HCEC 1CT (cell line): ENCODE data around the gene UBL7.
"Not testable (repeated sequence)": the region's sequence is repeated elsewhere in the genome, so short reads cannot be mapped to it uniquely, and the experiment has no call there.

ENCODE experiments used
- DNase-seq: peaks from one replicate; pipeline ENCODE4 v3.0.0-alpha.2; 2017

Gene UBL7

DNA sequence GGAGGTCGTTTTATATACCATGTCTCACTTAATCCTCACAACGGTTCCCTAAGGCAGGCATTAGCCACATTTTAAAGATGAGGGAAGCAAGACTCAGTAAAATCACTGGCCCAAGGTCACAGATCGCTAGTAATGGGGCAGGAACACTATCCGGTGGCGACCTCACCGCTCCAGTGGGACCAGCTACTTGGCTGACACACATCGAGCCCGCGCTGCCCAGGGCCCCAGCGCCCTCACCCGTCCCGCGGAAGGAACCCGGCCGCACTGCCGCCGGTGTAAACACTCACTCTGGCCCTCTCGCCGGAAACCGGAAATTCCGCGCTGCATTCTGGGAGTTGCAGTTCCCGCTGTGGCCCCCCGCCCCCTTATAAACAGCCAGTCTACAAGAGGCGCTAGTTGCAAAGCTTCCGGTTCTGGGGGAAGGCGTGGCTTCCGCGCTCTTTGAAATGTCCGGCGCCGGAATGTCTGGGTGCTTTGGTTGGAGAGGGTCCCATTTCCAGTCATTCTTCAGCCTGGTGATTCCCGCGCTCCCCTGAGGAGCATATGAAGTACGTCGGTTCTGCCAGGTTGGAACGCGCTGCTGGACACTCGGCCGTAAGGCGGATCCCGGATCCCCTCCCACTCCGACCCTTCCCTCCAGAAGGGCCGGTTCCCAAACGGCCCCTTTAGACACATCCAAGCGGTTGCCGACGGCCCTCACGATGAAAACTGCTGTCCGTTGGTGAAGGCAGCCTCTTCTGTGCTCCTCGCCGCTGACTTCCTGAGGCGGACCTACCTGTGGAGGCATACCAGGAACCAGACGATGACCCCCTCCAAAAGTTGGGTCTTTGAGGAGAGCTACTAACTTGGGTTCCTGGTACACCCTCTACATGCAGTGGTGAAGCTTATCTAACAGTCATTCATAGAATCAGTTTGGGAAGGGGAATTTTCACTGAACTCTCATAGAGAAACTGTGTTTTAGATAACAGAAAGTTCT lies at the start of gene UBL7:
TSS of gene UBL7 (minus strand) at position 290 of the 976 bp plus-strand sequence. CDS start 2,293 bp downstream, outside the sequence.
- peak; percentile 96 for DNase-seq

DNA sequence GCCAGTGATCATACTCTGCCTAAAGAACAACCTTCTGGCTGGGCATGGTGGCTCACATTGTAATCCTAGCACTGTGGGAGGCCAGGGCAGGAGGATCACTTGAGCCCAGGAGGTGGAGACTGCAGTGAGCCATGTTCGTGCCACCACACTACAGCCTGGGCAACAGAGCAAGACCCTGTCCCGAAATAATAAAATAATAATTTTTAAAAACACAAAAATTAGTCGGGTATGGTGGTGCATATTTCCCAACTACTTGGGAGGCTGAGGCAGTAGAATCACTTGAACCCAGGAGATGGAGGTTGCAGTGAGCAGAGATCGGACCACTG lies 45.5 kb upstream of the UBL7 start:
- DNase-seq, result no peak

- DNase-seq, result peak; percentile 42
Measured at GRCh38 chr15:74505837-74506514, 45.0 kb upstream of the UBL7 start.

GRCh38 chr15:74504836-74505235 lies 43.9 kb upstream of the UBL7 start:
- DNase-seq, result no peak

GRCh38 chr15:74504418-74504817 lies 43.5 kb upstream of the UBL7 start:
- DNase-seq, result peak; percentile 40

GRCh38 chr15:74502301-74502700 lies 41.3 kb upstream of the UBL7 start:
- DNase-seq, result no peak

- DNase-seq, result no peak
Measured at GRCh38 chr15:74500401-74500800, 39.4 kb upstream of the UBL7 start.

- DNase-seq, result no peak
Measured at GRCh38 chr15:74499366-74499765, 38.4 kb upstream of the UBL7 start.

DNA sequence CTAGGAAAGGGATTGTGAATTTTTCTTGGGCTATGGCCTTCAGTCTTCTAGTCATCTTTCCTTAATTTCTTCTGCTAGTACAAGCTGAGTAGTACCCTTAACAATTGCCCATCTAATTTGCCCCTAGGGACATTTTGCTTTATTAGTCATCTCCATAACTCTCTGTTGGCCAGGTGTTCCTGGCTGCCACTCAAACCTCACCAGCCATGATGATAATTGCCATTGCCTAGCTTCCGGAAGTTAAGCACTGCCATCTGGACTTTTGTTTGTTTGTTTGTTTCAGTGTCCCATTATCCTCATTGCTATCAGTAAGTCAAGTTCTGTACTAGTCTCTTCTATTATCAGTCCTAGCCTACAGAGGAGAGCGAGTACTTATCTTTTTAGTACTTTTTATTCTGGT lies 36.6 kb upstream of the UBL7 start:
- DNase-seq, result no peak

- no peak for DNase-seq
Measured at GRCh38 chr15:74496648-74497047, 35.7 kb upstream of the UBL7 start.

DNA sequence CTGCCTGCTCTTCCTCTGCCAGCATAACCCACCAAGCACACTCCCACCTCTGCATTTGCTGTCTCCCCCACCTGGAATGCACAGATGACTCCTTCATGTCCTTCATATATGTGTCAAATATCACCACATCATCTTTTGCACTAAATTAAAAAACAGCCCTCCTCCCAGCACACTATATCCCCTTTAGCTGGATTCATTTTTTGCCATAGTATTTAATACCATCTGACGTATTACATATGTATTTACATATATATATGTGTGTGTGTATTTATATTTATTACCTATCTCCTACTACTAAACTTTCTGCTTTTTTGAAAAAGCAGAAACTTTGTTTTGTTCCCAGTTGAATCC lies 29.4 kb upstream of the UBL7 start:
- no peak for DNase-seq

DNA sequence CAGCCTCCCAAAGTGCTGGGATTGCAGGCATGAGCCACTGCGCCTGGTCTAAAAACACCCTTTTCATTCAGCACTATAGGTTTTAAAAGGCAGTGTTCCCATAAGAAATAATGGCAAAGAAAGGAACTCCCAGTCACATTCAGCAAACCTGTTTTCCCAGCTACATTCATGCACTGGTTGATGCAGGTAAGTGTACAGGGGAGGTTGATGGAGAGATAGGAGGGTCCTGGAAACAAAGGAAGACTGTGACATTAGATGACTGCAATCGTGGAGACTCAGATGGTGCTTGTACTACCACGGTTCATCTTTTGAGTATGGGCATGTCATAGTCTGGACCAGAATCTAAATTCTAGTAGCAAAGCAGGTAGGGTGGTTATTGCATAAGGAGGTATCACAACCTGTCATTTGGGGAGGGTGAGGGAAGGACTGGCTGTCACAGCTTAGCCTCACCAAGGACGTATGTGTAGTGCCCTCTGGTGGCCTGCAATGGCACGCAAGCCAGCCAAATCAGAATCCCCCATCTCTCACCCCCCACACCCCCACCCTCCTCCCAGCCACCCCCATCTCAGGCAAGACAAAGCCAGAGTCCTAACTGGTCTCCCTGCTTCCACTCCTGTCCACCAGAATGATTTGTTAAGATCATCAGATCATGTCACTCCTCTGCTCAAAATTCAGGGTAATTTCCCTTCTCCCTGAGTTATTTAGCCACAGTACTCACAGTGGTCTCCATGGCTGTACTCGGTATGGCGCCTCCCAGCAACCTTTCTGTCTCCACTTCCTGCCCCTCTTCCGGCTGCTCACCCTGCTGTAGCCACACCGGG lies 28.8 kb upstream of the UBL7 start:
- DNase-seq, result peak; percentile 36

DNA sequence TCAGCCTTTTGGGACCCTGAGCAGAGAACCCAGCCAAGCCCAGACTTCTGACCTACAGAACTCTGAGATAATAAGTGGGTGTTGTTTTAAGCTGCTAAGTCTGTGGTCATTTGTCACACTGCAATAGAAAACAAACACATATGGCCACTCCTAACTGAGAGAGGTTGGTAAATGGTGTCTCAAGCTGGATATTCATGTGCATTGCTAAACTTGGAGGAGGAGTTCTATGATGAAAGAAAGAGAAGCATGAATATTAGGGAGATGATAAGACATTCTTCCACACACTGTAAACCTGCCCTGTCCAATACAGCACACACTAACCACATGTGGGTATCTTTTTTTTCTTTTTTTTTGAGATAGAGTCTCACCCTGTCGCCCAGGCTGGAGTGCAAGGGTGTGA lies 27.8 kb upstream of the UBL7 start:
- no peak for DNase-seq

DNA sequence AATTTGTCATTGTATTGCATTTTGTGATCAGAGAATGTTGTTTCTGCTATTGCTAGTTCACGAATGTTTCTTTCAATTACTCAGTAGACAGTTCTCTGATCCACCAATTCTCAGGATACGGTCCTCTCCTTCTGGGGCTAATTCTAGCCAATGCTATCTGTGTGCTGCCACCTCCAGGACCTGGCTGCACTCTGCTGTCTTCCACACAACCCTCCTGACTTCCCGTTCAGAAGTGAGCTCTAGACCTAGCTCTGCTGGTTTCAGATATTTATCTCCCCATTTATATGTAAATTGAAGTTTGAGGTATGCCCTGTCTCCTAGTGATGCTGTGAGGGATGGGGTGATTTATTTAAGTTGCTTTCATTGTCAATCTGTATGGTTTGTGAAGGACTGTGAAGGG lies 21.7 kb upstream of the UBL7 start:
- no peak for DNase-seq

DNA sequence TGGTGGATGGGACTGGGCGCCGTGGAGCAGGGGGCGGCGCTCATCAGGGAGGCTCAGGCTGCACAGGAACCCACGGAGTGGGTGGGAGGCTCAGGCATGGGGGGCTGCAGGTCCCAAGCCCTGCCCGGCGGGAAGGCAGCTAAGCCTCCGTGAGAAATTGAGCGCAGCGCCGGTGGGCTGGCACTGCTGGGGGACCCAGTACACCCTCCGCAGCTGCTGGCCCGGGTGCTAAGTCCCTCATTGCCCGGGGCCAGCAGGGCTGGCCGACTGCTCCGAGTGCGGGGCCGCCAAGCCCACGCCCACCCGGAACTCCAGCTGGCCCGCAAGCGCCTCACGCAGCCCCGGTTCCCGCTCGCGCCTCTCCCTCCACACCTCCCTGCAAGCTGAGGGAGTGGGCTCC lies 19.4 kb upstream of the UBL7 start:
- not testable (repeated sequence) for DNase-seq

DNA sequence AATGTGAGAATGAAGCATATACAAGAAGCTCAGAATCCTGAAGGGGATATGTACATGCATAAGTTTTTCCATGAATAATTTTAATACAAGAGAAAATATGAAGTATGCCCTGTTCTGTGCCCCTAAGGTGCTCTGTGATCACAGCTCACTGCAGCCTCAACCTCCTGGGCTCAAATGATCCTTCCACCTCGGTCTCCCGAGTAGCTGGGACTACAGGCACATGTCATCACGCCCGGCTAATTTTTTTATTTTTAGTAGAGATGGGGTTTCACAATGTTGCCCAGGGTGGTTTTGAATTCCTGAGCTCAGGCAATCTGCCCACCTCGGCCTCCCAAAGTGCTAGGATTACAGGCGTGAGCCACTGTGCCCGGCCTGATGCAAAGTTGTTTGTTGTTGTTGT lies 10.7 kb upstream of the UBL7 start:
- DNase-seq, result not testable (repeated sequence)

GRCh38 chr15:74470631-74471395 lies 9.9 kb upstream of the UBL7 start:
- no peak for DNase-seq

- DNase-seq, result no peak
Measured at GRCh38 chr15:74468341-74469032, 7.5 kb upstream of the UBL7 start.

GRCh38 chr15:74466570-74466969 lies 5.6 kb upstream of the UBL7 start:
- DNase-seq, result no peak

DNA sequence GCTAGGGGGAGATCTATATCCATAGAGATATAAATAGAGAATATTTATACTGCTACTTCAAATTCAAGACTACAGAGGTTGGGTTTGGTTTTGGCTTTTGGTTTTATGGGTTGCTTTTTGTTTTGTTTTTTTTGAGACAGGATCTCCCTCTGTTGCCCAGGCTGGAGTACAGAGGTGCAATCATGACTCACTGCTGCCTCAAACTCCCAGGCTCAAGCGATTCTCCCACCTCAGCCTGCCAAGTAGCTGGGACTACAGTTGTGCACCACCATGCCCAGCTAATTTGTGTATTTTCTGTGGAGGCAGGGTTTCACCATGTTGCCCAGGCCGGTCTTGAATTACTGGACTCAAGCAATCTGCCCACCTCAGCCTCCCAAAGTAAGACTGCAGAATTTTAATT lies 3.9 kb upstream of the UBL7 start:
- no peak for DNase-seq

- DNase-seq, result no peak
Measured at GRCh38 chr15:74464216-74464615, 3.3 kb upstream of the UBL7 start.

DNA sequence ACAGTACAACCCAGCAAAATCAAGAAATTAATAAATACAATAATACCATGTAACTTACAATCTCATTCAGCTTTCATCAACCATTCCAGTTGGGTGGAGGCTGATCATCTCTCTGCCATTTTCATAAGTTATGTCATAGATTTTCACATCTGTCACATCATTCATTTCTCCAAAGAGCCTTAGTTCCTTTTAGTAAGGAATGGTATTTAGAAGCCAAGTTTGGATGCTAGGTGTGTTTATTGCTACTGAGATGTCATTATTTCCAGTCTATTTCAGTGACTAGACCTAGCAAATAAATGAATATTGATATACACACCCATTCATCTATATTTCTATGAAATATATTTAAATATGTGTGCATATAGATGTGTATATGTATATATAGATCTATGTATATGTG lies 2.7 kb upstream of the UBL7 start:
- DNase-seq, result no peak
